Measurements from ENCODE around the gene LRCH3. TPM values are rescaled to one million over a fixed set of nuclear protein-coding genes. Genes with fewer than 3 reads are reported as not detected.

LRCH3 gene
- total RNA-seq, 1 donor from 2014 or later: 50.0 TPM

DNA sequence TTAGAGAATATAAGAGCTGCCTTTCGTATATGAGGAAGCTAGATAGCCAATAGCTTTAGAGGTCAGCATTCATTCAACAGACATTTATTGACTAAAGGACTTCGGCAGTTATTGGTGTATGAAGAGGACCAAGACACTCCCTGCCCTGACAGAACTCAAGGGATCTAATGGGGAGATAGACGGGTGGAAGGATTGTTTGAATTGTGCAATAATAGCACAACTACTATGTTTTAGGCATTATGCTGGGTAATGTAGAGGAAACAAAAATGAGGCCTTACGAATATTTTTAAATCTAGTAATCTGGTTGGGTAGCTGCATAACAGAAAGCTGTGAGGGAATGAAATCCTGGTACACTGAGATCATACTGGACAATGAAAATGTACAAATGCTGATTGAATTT is 5.0 kb downstream of the LRCH3 start:
- H3K4me1 Mint-ChIP-seq (ENCODE audit: low read depth): peaks cover 33% of the 10 kb centered on the region
- H3K9me3 Mint-ChIP-seq: no peaks in the 10 kb centered on the region
- no peaks in the 10 kb centered on the region for H3K36me3 Mint-ChIP-seq (ENCODE audit: low read depth)
- H3K27ac Mint-ChIP-seq: no peak overlapping the region
- H3K27me3 Mint-ChIP-seq (ENCODE audit: insufficient read depth): no peaks in the 10 kb centered on the region
- DNase-seq (ENCODE audit: low spot score): no peak
- H3K4me3 Mint-ChIP-seq: no peak overlapping the region
- intact Hi-C loops (cut with micrococcal nuclease): no loop called here

DNA sequence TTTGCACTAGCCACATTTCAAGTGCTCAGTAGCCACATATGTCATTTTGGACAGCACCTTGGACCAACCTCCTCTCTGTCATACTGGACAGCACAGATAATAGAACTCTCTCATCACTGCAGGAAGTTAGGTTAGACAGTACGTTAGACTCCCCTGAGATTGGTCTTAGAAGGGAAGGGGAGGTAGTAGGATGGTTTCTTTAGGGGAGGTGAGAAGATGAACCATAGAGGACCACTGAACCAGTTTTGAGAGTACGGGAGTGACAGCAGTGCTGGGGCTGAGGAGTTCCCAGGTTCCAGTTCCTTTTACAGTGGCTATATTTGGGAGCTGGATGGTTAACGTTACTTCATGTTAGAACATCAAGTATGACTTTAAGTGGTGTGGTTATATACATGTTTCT is 7.8 kb downstream of the LRCH3 start:
- Mint-ChIP-seq H3K27ac (no peak overlapping the region), H3K9me3 (no peaks in the 10 kb centered on the region), H3K4me1 (ENCODE audit: low read depth) (peaks cover 46% of the 10 kb centered on the region), H3K27me3 (ENCODE audit: insufficient read depth) (no peaks in the 10 kb centered on the region), H3K36me3 (ENCODE audit: low read depth) (no peaks in the 10 kb centered on the region), H3K4me3 (no peak overlapping the region)
- intact Hi-C loops (cut with micrococcal nuclease): no loop called here
- no peak for DNase-seq (ENCODE audit: low spot score)

DNA sequence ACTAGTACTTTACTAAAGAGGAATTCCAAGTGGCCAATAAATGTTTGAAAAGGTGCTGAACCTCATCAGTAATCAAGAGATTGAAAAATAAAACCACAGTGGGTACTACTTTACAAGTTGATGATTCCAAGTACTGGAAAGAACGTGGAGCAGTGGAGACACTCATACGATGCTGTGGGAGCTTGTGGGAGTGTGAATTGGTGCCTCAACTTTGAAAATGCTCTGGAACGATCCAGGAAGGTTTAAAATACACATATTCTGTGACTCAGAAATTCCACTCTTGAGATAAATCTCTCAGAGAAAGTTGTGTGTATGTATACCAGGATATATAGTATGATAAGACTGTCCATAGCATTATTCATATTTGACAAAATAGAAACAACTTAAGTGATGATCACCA is 9.3 kb downstream of the LRCH3 start:
- H3K4me3 Mint-ChIP-seq: no peak overlapping the region
- H3K27me3 Mint-ChIP-seq (ENCODE audit: insufficient read depth): no peaks in the 10 kb centered on the region
- H3K36me3 Mint-ChIP-seq (ENCODE audit: low read depth): peaks cover 2% of the 10 kb centered on the region
- H3K27ac Mint-ChIP-seq: no peak overlapping the region
- intact Hi-C loops (cut with micrococcal nuclease): no loop called here
- peaks cover 39% of the 10 kb centered on the region for H3K4me1 Mint-ChIP-seq (ENCODE audit: low read depth)
- H3K9me3 Mint-ChIP-seq: no peaks in the 10 kb centered on the region
- no peak for DNase-seq (ENCODE audit: low spot score)

DNA sequence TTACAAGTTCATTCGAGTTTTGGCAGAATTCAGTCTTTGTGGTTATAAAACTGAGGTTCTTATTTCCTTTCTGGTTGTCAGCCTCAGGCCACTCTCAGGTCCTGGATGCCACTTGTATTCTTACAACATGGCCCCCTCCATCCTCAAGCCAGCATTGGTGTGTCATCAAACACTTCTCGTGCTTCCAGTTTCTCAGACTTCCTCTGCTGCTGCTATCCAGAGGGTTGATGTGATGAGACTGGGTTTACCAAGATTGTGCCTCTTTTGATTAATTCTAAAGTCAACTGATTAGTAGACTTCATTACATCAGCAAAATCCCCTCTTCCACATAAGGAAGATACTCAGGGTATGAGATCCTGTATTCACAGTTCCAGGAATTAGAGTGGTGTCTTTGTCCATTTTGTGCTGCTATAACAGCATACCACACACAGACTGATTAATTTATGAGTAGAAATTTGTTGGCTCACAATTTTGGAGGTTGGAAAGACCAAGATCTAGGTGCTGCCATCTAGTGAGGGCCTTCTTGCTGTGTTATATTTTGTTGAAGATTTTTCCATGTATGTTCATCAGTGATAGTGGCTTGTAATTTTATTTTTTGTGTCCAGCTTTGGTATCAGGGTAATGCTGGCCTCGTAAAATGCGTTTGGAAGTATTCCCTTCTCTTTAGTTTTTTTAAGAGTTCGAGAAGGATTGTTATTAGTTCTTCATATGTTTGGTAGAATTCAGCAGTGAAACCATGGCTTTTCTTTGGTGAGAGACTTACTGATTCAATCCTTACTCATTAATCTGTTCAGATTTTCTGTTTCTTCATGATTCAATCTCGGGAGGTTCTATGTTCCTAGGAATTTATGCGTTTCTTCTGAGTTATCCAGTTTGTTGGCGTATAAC is 11.1 kb downstream of the LRCH3 start:
- peaks cover 4% of the 10 kb centered on the region for H3K36me3 Mint-ChIP-seq (ENCODE audit: low read depth)
- intact Hi-C loops (cut with micrococcal nuclease): loop anchor here (1.0 kb wide), 2 partner anchors 9 to 50 kb away; no protein-coding TSS in a partner anchor
- H3K27ac Mint-ChIP-seq: peak overlapping the region; percentile 42
- no peak overlapping the region for H3K4me3 Mint-ChIP-seq
- peaks cover 39% of the 10 kb centered on the region for H3K4me1 Mint-ChIP-seq (ENCODE audit: low read depth)
- no peaks in the 10 kb centered on the region for H3K9me3 Mint-ChIP-seq
- no peak for DNase-seq (ENCODE audit: low spot score)
- no peaks in the 10 kb centered on the region for H3K27me3 Mint-ChIP-seq (ENCODE audit: insufficient read depth)

DNA sequence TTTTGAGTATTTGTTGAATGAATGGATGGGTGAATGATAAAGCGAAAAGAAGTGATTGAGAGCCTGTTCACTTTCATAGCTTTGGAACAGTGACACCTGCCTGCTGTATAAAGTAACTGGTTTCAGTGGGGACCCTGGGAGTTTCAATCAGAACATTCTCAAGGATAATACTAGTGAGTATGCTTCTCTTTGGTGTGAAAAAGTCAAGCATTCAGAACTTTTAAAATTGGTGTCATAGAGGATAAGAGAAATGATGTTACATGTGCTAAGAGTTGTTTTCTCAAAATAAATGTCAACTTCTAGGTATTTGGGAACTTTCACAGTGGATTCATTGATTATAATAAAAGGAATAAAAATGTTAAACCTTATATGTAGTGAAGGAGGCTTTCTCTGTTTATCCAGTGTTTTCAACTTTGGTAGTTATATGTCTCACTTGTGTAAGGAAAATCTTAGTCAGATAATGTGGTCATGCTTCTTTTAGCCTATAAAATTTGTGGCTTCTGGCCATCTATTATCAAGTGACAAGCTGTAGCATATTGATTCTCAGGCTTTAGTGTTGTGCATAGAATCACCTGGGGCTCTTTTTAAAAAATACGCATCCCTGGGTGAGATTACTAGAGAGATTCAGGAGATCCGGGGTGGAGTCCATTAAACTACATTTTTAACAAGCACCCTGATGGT is 11.9 kb downstream of the LRCH3 start:
- Mint-ChIP-seq H3K36me3 (ENCODE audit: low read depth) (peaks cover 7% of the 10 kb centered on the region), H3K4me3 (no peak overlapping the region), H3K4me1 (ENCODE audit: low read depth) (peaks cover 45% of the 10 kb centered on the region), H3K27me3 (ENCODE audit: insufficient read depth) (no peaks in the 10 kb centered on the region), H3K9me3 (no peaks in the 10 kb centered on the region), H3K27ac (peak overlapping the region; percentile 27)
- DNase-seq (ENCODE audit: low spot score): no peak
- intact Hi-C loops (cut with micrococcal nuclease): loop anchor here (1.0 kb wide), 2 partner anchors 10 to 51 kb away; no protein-coding TSS in a partner anchor

DNA sequence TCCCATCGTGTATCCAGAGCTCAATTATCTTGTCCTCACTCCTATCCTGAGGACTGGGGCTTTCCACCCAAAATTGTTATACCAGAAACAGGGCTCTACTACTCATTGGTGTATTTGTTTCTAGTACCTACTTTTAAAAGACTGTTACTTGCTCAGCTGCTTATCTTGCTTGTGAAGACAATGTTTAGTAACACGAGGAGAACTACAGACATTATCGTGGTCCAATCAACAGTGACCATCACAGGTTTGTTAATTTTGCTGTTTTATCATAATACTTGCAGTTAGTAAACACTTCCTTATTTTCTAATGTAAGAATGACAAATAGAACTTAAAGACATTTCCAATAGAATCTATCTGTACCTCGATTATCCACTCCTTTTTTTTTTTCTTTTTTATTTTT is 13.5 kb downstream of the LRCH3 start:
- H3K27ac Mint-ChIP-seq: no peak overlapping the region
- H3K9me3 Mint-ChIP-seq: no peaks in the 10 kb centered on the region
- H3K36me3 Mint-ChIP-seq (ENCODE audit: low read depth): peaks cover 9% of the 10 kb centered on the region
- no peaks in the 10 kb centered on the region for H3K27me3 Mint-ChIP-seq (ENCODE audit: insufficient read depth)
- no peak for DNase-seq (ENCODE audit: low spot score)
- no peak overlapping the region for H3K4me3 Mint-ChIP-seq
- intact Hi-C loops (cut with micrococcal nuclease): no loop called here
- peaks cover 51% of the 10 kb centered on the region for H3K4me1 Mint-ChIP-seq (ENCODE audit: low read depth)

DNA sequence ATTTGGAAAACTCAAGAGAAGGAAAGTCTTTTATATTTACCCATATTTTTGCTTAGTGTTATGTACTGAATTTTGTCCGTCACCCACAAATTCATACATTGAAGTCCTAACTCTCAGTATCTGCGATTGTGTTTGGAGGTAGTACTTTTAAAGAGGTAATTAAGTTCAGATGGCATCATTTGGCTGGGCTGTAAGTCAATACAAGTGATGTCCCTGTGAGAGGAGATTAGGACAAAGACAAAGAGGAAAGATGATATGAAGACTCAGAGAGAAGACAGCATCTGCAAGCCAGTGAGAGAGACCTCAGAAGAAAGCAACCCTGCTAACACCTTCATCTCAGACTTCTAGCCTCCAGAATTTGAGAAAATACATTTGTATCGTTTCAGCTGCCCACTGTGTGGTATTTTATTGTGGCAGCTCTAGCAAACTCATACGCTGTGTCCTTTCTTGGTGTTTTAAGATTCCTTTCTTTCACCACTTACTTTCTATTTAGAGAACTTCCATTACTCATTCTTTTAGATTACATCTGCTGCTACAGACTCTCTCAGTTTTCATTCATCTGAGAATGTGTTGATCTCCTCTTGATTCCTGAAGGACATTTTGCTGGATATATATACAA is 17.0 kb downstream of the LRCH3 start:
- intact Hi-C loops (cut with micrococcal nuclease): no loop called here
- H3K4me3 Mint-ChIP-seq: no peak overlapping the region
- no peak for DNase-seq (ENCODE audit: low spot score)
- no peaks in the 10 kb centered on the region for H3K27me3 Mint-ChIP-seq (ENCODE audit: insufficient read depth)
- H3K36me3 Mint-ChIP-seq (ENCODE audit: low read depth): peaks cover 9% of the 10 kb centered on the region
- peaks cover 26% of the 10 kb centered on the region for H3K4me1 Mint-ChIP-seq (ENCODE audit: low read depth)
- peak overlapping the region; percentile 49 for H3K27ac Mint-ChIP-seq
- H3K9me3 Mint-ChIP-seq: no peaks in the 10 kb centered on the region

DNA sequence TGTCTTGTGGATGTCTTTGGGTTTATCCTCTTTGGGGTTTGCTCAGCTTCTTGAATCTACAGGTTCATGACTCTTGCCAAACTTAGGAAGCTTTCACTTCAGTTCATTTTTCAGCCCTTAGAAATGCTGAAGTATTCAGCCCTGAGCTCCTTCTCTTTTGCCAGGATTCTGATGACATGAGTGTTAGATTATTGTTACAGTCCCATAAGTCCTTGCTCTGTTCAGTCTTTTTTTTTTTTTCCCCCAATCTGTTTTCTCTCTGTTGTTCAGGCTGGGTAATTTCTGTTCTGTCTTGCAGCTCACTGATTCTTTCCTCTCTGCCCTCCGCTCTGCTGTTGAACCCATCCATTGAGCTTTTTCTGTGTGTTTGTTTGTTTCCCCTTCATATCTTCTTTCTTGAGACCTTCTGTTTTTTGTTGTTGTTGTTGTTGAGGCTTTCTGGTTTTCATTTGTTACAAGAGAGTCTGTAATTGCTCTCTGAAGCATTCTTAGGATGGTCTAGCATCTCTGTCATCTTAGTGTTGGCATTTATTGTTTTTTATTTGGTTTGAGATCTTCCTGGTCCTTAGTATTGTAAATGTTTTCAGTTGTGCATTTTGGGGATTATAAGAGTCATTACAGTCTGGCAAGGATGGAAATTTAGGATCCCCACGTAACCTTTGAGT is 18.4 kb downstream of the LRCH3 start:
- no peaks in the 10 kb centered on the region for H3K9me3 Mint-ChIP-seq
- no peak overlapping the region for H3K27ac Mint-ChIP-seq
- H3K4me1 Mint-ChIP-seq (ENCODE audit: low read depth): peaks cover 23% of the 10 kb centered on the region
- H3K27me3 Mint-ChIP-seq (ENCODE audit: insufficient read depth): no peaks in the 10 kb centered on the region
- H3K36me3 Mint-ChIP-seq (ENCODE audit: low read depth): peaks cover 11% of the 10 kb centered on the region
- no peak overlapping the region for H3K4me3 Mint-ChIP-seq
- no peak for DNase-seq (ENCODE audit: low spot score)
- intact Hi-C loops (cut with micrococcal nuclease): no loop called here

DNA sequence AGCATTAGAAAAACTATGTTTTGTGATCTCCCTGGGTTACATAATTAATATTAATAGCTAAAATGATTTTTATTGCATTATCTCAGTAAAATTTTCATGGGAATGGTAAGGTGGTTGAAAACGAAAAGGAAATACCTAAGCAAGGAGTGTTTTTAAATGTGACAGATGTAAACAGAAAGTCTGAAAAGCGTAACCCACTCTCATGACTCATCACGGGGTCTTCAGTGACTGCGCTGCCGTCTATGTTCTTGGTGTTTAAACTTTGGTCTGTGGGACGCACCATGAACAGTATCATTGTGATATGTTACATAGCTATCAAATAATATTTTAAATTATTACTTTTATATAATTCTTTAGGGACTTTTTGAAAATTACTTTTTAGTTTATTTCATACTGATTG is 19.8 kb downstream of the LRCH3 start:
- Mint-ChIP-seq H3K27me3 (ENCODE audit: insufficient read depth) (no peaks in the 10 kb centered on the region), H3K36me3 (ENCODE audit: low read depth) (peaks cover 9% of the 10 kb centered on the region), H3K4me3 (no peak overlapping the region), H3K4me1 (ENCODE audit: low read depth) (peaks cover 23% of the 10 kb centered on the region), H3K27ac (no peak overlapping the region), H3K9me3 (no peaks in the 10 kb centered on the region)
- no peak for DNase-seq (ENCODE audit: low spot score)
- intact Hi-C loops (cut with micrococcal nuclease): no loop called here

DNA sequence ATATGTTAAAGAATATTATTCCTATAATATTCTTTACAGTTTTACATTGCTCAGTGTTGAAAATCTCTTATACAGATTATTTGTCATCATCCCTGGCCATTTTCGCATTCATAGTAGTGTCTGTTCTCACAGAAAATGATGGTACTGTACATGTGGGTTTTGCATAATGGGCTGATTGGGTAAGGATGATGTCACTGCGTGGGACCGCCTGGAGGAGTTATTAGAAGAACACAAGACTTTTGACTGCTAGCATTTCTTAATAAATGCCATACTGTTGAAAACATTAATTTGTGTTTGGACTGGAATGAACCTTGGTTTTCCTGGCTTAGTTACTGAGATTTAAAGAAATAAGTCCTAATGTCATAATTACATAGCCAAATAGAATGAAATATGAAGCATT is 20.3 kb downstream of the LRCH3 start:
- H3K4me3 Mint-ChIP-seq: no peak overlapping the region
- DNase-seq (ENCODE audit: low spot score): no peak
- no peaks in the 10 kb centered on the region for H3K27me3 Mint-ChIP-seq (ENCODE audit: insufficient read depth)
- intact Hi-C loops (cut with micrococcal nuclease): no loop called here
- no peak overlapping the region for H3K27ac Mint-ChIP-seq
- H3K36me3 Mint-ChIP-seq (ENCODE audit: low read depth): peaks cover 8% of the 10 kb centered on the region
- no peaks in the 10 kb centered on the region for H3K9me3 Mint-ChIP-seq
- H3K4me1 Mint-ChIP-seq (ENCODE audit: low read depth): peaks cover 23% of the 10 kb centered on the region

DNA sequence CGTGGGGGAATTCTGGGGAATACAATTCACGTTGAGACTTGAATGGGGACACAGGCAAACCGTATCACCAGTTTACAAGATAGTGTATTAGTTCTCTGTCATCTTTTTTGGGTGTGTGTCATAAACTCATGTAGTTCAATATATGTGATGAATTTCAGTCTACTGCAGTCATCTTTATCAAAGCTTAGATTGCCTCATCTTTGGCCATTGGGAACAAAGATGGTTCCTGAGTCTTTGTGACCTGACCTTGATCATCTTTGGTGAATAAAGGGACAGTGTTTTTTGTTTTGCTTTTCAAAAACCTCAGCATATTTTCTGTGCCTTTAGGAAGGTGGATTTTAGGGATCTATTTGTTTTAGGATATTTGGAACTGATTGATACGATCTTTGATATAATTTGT is 23.3 kb downstream of the LRCH3 start:
- H3K36me3 Mint-ChIP-seq (ENCODE audit: low read depth): peaks cover 5% of the 10 kb centered on the region
- H3K4me3 Mint-ChIP-seq: no peak overlapping the region
- H3K9me3 Mint-ChIP-seq: no peaks in the 10 kb centered on the region
- intact Hi-C loops (cut with micrococcal nuclease): no loop called here
- no peaks in the 10 kb centered on the region for H3K27me3 Mint-ChIP-seq (ENCODE audit: insufficient read depth)
- no peak overlapping the region for H3K27ac Mint-ChIP-seq
- no peak for DNase-seq (ENCODE audit: low spot score)
- H3K4me1 Mint-ChIP-seq (ENCODE audit: low read depth): peaks cover 5% of the 10 kb centered on the region

DNA sequence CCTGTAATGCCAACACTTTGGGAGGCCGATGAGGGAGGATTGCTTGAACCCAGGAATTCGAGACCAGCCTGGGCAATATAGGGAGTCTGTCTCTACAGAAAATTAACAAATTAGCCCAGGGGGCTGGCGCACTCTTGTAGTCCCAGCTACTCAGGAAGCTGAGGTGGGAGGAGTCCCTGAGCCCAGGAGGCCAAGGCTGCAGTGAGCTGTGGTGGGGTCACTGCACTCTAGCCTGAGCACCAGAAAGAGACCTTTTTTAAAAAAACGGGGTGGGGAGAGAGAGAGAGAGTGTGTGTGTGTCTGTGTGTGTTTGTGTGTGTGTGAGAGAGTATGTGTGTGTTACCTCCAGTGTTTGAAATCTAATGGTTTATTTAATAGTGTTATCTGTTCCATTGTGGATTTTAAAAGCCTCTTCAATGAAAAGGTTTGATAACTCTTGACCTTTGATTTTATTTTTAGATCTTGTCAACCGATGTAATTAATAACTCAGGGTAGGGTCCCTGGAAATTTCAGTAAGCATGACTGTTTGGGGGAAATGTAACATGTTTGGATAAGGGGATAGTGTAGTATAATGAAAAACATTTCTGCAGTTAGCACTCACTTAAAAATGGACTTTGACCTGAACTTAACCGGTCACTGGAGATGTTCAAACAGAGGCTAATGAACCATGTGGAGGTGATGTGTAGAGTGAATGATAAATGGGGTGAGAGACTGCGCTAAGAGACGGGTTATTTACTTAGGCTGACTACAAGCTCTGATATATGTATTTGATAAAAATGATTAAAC is 29.7 kb downstream of the LRCH3 start:
- Mint-ChIP-seq H3K27me3 (ENCODE audit: insufficient read depth) (no peaks in the 10 kb centered on the region), H3K4me3 (no peak overlapping the region), H3K36me3 (ENCODE audit: low read depth) (peaks cover 11% of the 10 kb centered on the region), H3K9me3 (no peaks in the 10 kb centered on the region), H3K27ac (no peak overlapping the region), H3K4me1 (ENCODE audit: low read depth) (no peaks in the 10 kb centered on the region)
- no peak for DNase-seq (ENCODE audit: low spot score)
- intact Hi-C loops (cut with micrococcal nuclease): no loop called here
